ENCODE results near the gene NFATC2IP.

Gene NFATC2IP

GRCh38 chr16:28905800-28906372 is 44.9 kb upstream of the NFATC2IP start:
- no peak for TF ChIP-seq CTCF (IDR thresholded peaks at IDR 0.05)

GRCh38 chr16:28910086-28911031 is 40.4 kb upstream of the NFATC2IP start:
- no peak for TF ChIP-seq CTCF (IDR thresholded peaks at IDR 0.05)

GRCh38 chr16:28912558-28912957 is 38.2 kb upstream of the NFATC2IP start:
- TF ChIP-seq CTCF (IDR thresholded peaks at IDR 0.05), result no peak

GRCh38 chr16:28913946-28914724 is 36.6 kb upstream of the NFATC2IP start:
- no peak for TF ChIP-seq CTCF (IDR thresholded peaks at IDR 0.05)

GRCh38 chr16:28915181-28915580 is 35.6 kb upstream of the NFATC2IP start:
- no peak for TF ChIP-seq CTCF (IDR thresholded peaks at IDR 0.05)

DNA sequence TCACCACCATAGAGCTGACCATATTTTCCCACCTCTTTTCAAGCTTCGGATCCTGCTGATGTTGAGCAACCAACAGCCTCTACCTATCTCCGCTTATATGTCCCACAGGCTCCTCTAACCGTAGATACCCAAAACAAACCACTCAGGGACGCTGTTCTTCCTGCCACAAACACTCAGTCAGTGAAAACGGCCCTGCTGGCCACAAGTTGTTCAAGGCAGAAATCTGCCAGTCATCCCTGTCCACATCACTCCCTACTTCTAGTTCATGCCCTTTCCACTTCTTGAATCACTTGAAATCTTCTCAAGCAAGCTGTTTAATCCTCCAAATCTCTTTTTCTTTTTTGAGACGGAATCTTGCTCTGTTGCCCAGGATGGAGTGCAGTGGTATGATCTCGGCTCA is 33.6 kb upstream of the NFATC2IP start:
- TF ChIP-seq CTCF (IDR thresholded peaks at IDR 0.05), result no peak

DNA sequence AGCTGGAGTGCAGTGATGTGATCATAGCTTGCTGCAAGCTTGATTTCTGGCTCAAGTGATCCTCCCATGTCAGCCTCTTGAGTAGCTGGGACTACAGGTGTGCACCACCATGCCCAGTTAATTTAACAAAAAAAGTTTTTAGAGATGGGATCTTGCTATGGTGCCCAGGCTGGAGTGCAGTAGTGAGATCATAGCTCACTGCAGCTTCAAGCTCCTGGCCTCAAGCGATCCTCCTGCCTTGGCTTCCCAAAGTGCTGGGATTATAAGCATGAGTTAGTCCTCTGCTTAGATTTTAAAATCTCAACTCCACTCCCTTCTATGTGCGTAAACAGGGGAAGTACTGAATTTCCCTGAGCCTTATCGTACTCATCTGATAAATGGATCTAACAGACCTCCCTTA is 32.0 kb upstream of the NFATC2IP start:
- no peak for TF ChIP-seq CTCF (IDR thresholded peaks at IDR 0.05)

Data from LNCAP (cell line).